GM20000 (cell line): Measurements from ENCODE around the gene MXD4.
A peak's percentile ranks its signal among the peaks of the same experiment; 100 is the strongest.

Source experiments
- DNase-seq: peaks from one replicate; pipeline ENCODE4 v3.0.0; 2012; ENCODE audit warnings: low spot score
- TF ChIP-seq, protein P1 (sequence below): IDR thresholded peaks from 2 replicates; pipeline ENCODE4 v1.5.1; 2012; ENCODE audit warnings: mild to moderate bottlenecking, control low read depth; ENCODE audit errors: extremely low read depth, missing control alignments

MXD4 gene

DNA sequence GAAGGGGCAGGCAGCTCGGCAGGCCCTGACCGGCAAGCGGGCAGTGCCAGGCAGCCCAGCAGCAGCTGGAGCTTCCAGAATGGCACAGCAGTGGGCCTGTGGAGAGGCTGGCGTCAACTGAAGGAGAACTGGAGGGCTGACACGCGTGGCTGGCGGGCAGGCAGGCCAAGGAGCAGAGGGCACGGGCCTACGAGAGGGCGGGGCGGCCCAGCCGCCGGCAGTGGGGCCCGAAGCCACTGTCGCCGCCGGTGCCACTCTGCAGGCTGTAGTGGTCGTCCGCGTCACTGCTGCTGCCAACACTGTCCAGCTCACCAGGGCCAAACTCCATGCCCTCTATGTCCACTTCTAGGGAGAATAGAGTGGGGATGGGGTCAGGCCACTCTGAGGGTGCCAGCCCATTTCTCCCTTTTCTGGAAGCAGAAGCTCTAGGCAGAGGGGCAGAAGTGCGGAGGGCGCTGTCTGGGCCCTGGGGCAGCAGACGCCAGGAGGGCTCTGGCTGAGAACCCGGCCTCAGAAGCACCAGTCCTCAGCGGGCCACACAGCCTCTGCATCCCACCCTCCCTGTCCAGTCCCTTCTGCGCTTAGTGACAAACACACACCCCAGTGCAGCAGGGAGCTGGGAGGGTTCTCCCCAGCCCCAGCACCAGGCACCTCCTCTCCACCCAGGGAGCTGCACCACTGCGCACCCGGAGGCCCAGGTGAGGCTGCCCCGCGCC lies 11.4 kb downstream of the MXD4 start:
- DNase-seq = peak; percentile 13
- TF ChIP-seq, protein P1, sequence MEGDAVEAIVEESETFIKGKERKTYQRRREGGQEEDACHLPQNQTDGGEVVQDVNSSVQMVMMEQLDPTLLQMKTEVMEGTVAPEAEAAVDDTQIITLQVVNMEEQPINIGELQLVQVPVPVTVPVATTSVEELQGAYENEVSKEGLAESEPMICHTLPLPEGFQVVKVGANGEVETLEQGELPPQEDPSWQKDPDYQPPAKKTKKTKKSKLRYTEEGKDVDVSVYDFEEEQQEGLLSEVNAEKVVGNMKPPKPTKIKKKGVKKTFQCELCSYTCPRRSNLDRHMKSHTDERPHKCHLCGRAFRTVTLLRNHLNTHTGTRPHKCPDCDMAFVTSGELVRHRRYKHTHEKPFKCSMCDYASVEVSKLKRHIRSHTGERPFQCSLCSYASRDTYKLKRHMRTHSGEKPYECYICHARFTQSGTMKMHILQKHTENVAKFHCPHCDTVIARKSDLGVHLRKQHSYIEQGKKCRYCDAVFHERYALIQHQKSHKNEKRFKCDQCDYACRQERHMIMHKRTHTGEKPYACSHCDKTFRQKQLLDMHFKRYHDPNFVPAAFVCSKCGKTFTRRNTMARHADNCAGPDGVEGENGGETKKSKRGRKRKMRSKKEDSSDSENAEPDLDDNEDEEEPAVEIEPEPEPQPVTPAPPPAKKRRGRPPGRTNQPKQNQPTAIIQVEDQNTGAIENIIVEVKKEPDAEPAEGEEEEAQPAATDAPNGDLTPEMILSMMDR = no peak

DNA sequence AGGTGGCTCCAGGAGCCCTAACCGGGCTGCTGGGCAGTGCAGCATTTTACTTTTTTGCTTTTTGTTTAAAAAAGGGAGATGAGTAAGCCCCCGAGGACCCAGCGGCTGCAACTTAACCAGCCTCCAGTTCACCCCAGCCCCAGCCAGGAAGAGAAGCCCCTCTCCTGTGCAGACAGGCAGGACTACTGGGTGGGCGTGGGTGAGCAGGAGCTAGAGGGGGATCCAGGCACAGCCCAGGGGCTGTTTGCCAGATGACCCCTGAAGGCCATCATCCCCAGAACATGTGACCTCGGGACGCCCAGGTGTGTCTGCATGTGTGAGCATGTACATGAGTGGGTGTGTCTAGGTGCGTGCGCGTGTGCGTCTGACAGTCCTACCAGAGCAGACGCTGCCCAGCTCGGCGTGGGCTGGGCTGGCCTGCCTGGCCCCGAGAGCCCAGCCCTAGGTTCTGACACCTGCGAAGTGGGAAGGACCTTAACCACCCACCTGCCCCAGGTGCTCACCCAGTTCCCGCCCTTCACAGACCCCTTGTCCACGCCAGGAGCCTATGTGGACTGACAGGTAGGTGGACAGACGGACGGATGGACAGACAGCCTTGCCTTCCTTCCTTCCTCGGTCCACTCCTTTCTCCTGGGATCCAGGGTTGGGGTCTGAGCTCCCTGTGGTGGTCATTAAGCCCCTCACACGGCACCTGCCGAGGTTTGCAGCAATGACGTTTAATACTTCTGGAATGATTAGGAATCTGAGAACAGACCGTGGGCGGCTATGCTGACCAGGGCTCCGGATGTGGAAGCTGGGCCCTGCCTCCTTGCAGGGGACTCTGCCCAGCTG lies 12.2 kb downstream of the MXD4 start:
- DNase-seq = peak; percentile 13
- TF ChIP-seq, protein P1 = no peak

DNA sequence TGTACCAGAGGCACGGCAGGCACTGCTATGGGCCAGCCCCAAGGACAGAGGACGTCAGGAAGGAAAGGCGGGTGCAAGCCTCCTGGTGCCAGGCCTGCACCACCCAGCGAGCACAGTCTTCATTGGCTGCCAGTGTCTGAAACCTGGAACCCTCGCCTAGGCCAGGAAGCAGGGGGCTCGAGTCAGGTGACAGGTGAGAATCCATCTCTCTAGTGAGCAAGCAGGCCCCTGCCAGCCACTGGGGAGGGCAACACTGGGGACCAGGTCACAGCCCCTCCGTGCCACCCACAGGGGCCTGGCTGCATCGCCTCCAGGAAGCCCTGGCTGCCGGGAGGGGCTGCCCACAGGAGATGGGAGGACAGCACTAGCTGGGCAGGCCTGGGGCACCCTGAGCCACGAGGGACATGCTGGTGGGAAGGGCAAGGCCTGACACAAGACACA lies 13.1 kb downstream of the MXD4 start:
- TF ChIP-seq, protein P1 = no peak
- DNase-seq = peak; percentile 18

- peak; percentile 10 for DNase-seq
- TF ChIP-seq, protein P1 = no peak
Measured at GRCh38 chr4:2248044-2248780, 13.7 kb downstream of the MXD4 start.

- peak; percentile 10 for DNase-seq
- TF ChIP-seq, protein P1 = no peak
Measured at GRCh38 chr4:2247128-2248043, 14.5 kb downstream of the MXD4 start.

- TF ChIP-seq, protein P1 = no peak
- DNase-seq = peak; percentile 9
Measured at GRCh38 chr4:2246384-2247127, 15.4 kb downstream of the MXD4 start.
